Measurements from ENCODE around the gene CLTA.

GRCh38 chr9:36174731-36175130 is 16.0 kb upstream of the CLTA start:
- no peak for TF ChIP-seq POLR2A (IDR thresholded peaks at IDR 0.05; ENCODE audit: low read depth, low read length)
- TF ChIP-seq POLR2AphosphoS5 (IDR thresholded peaks at IDR 0.05; ENCODE audit: insufficient read depth, low read depth, low read length) = no peak
- TF ChIP-seq GATA2 (IDR thresholded peaks at IDR 0.05; ENCODE audit: insufficient read depth, insufficient read length, low read depth, low read length) = no peak
- no peak for TF ChIP-seq CTCF (IDR thresholded peaks at IDR 0.05; ENCODE audit: extremely low read depth in 1 of 2, insufficient read depth in 1 of 2, low read depth in 1 of 2, low read length in 2 of 2)
- TF ChIP-seq EZH2 (IDR thresholded peaks at IDR 0.05; ENCODE audit: borderline replicate concordance, low read depth, low read length, severe bottlenecking) = no peak

Data from endothelial cell of umbilical vein (primary cell).